IMR-90 (cell line): Measurements from ENCODE around the gene AGAP1. TPM values are rescaled to one million over a fixed set of nuclear protein-coding genes. Genes with fewer than 3 reads are reported as not detected.

Experiments
- ATAC-seq: fragments of 200-7000 bp; cut with Tn5 transposase; 2 replicates; pipeline ENCODE4 v1.9.1; 2020; ENCODE audit warnings: low read depth, mild to moderate bottlenecking, moderate library complexity
- BruUV-seq: library from RNA; stranded (reverse); fragments of 400-500 nt; replicated peaks from 2 replicates; lab custom pipeline; 2021; lab: Mats Ljungman, UMichigan
- CTCF ChIA-PET: fragments of 300-600 bp; formaldehyde crosslinking; extraction: SDS; loops from one replicate; lab custom pipeline; 2021; ENCODE audit warnings: antibody characterized with exemption; lab: Yijun Ruan, JAX
- POLR2A ChIA-PET: fragments of 300-600 bp; sonication (Branson Sonifier 250); formaldehyde crosslinking; loops from one replicate; lab custom pipeline; 2022; ENCODE audit warnings: antibody characterized with exemption; ENCODE audit not compliant: unreplicated experiment; lab: Charles Lee
- DNase-seq: peaks from one replicate; pipeline ENCODE4 v3.0.0; 2013
- H2AFZ ChIP-seq: replicated peaks from 2 replicates; pipeline ENCODE3; 2013; ENCODE audit warnings: low read length, mild to moderate bottlenecking; ENCODE audit not compliant: poor library complexity
- H2AK5ac ChIP-seq: 2 replicates; pipeline ENCODE4 v1.6.1; 2013; ENCODE audit warnings: low read depth, low read length, inconsistent platforms
- H2AK9ac ChIP-seq: replicated peaks from 2 replicates; pipeline ENCODE3; 2013; ENCODE audit warnings: mild to moderate bottlenecking, low read depth, low read length, moderate library complexity; ENCODE audit not compliant: poor library complexity
- H2BK120ac ChIP-seq: 2 replicates; pipeline ENCODE4 v1.6.1; 2013; ENCODE audit warnings: low read depth, low read length, inconsistent platforms
- H2BK15ac ChIP-seq: 3 replicates; pipeline ENCODE4 v1.6.1; 2013; ENCODE audit warnings: low read depth, low read length, inconsistent platforms
- H2BK20ac ChIP-seq: 2 replicates; pipeline ENCODE4 v1.6.1; 2013; ENCODE audit warnings: low read depth, mild to moderate bottlenecking, inconsistent platforms, low read length, moderate library complexity
- H2BK5ac ChIP-seq: 2 replicates; pipeline ENCODE4 v1.6.1; 2013; ENCODE audit warnings: mild to moderate bottlenecking, low read depth, low read length, inconsistent platforms; ENCODE audit not compliant: poor library complexity, severe bottlenecking
- H3K14ac ChIP-seq: replicated peaks from 2 replicates; pipeline ENCODE4 v1.6.1; 2013; ENCODE audit warnings: low read depth, low read length, inconsistent platforms
- H3K18ac ChIP-seq: 2 replicates; pipeline ENCODE4 v1.6.1; 2013; ENCODE audit warnings: low read depth, low read length, control low read depth
- H3K23ac ChIP-seq: 2 replicates; pipeline ENCODE4 v1.6.1; 2013; ENCODE audit warnings: low read depth, low read length, inconsistent platforms
- H3K27ac ChIP-seq: 2 replicates; pipeline ENCODE4 v1.5.1; 2013; ENCODE audit warnings: mild to moderate bottlenecking, control low read depth, low read length; ENCODE audit not compliant: insufficient read depth
- H3K27me3 ChIP-seq: 2 replicates; pipeline ENCODE4 v1.6.1; 2013; ENCODE audit warnings: low read length; ENCODE audit not compliant: control insufficient read depth, insufficient read depth
- H3K36me3 ChIP-seq: 2 replicates; pipeline ENCODE4 v1.6.1; 2013; ENCODE audit warnings: low read length, mixed read lengths; ENCODE audit not compliant: control insufficient read depth, insufficient read depth
- H3K4ac ChIP-seq: 2 replicates; pipeline ENCODE4 v1.6.1; 2013; ENCODE audit warnings: low read depth, low read length, inconsistent platforms
- H3K4me1 ChIP-seq: 2 replicates; pipeline ENCODE4 v1.6.1; 2013; ENCODE audit warnings: low read length, mixed read lengths; ENCODE audit not compliant: control insufficient read depth, insufficient read depth
- H3K4me2 ChIP-seq: 2 replicates; pipeline ENCODE4 v1.6.1; 2013; ENCODE audit warnings: low read depth, mild to moderate bottlenecking, control low read depth, low read length, moderate library complexity
- H3K4me3 ChIP-seq: 2 replicates; pipeline ENCODE4 v1.5.1; 2013; ENCODE audit warnings: low read depth, mild to moderate bottlenecking, control low read depth, low read length, moderate library complexity; ENCODE audit not compliant: insufficient read depth
- H3K56ac ChIP-seq: 2 replicates; pipeline ENCODE4 v1.6.1; 2013; ENCODE audit warnings: low read length, inconsistent platforms; ENCODE audit not compliant: insufficient read depth; ENCODE audit errors: extremely low read depth
- H3K79me1 ChIP-seq, 2 experiments: 2 replicates each; pipeline ENCODE4 v1.6.1; 2013; ENCODE audit warnings: low read length in 2 of 2, inconsistent platforms in 1 of 2, low read depth in 1 of 2
- H3K9ac ChIP-seq: 2 replicates; pipeline ENCODE4 v1.6.1; 2013; ENCODE audit warnings: low read depth, low read length, control low read depth
- H3K9me1 ChIP-seq: 2 replicates; pipeline ENCODE4 v1.6.1; 2013; ENCODE audit warnings: low read length, inconsistent platforms; ENCODE audit not compliant: insufficient read depth
- H3K9me3 ChIP-seq: 2 replicates; pipeline ENCODE4 v1.6.1; 2013; ENCODE audit warnings: low read length; ENCODE audit not compliant: control insufficient read depth, insufficient read depth
- H4K20me1 ChIP-seq: 2 replicates; pipeline ENCODE4 v1.6.1; 2013; ENCODE audit warnings: low read length, inconsistent platforms; ENCODE audit not compliant: insufficient read depth
- H4K5ac ChIP-seq: 2 replicates; pipeline ENCODE4 v1.6.1; 2013; ENCODE audit warnings: mild to moderate bottlenecking, low read depth, low read length, control low read depth
- H4K8ac ChIP-seq, 2 experiments: 2 replicates each; pipeline ENCODE4 v1.6.1; 2013; ENCODE audit warnings: low read depth in 2 of 2, low read length in 2 of 2, control low read depth in 1 of 2, inconsistent platforms in 1 of 2
- H4K91ac ChIP-seq: 2 replicates; pipeline ENCODE4 v1.6.1; 2013; ENCODE audit warnings: low read depth, low read length, inconsistent platforms; ENCODE audit not compliant: insufficient read depth
- BHLHE40 ChIP-seq: fragments of 150-350 bp; IDR thresholded peaks from 2 replicates; pipeline ENCODE4 v1.6.1; 2016; ENCODE audit warnings: mild to moderate bottlenecking, low read depth, low read length
- CEBPB ChIP-seq: IDR thresholded peaks from 2 replicates; pipeline ENCODE4 v1.6.1; 2012; ENCODE audit warnings: low read depth, low read length, improper control_type of control experiment
- CHD1 ChIP-seq: IDR thresholded peaks from 2 replicates; pipeline ENCODE4 v1.6.1; 2012; ENCODE audit warnings: low read depth, low read length, improper control_type of control experiment
- CTCF ChIP-seq: conservative IDR thresholded peaks from 2 replicates; pipeline ENCODE4 v1.5.1; 2012; ENCODE audit warnings: mild to moderate bottlenecking, low read depth, low read length, improper control_type of control experiment
- ELK1 ChIP-seq: fragments of 150-350 bp; IDR thresholded peaks from 2 replicates; pipeline ENCODE4 v1.6.1; 2016; ENCODE audit warnings: low read depth, mild to moderate bottlenecking, low read length, moderate library complexity, borderline replicate concordance
- FOS ChIP-seq: fragments of 150-350 bp; IDR thresholded peaks from 2 replicates; pipeline ENCODE4 v1.6.1; 2016; ENCODE audit warnings: low read depth, low read length
- MAFK ChIP-seq: IDR thresholded peaks from 2 replicates; pipeline ENCODE4 v1.6.1; 2012; ENCODE audit warnings: low read depth, low read length, improper control_type of control experiment
- MAZ ChIP-seq: IDR thresholded peaks from 2 replicates; pipeline ENCODE4 v1.6.1; 2012; ENCODE audit warnings: low read depth, mild to moderate bottlenecking, low read length, improper control_type of control experiment, moderate library complexity, borderline replicate concordance
- MXI1 ChIP-seq: IDR thresholded peaks from 2 replicates; pipeline ENCODE4 v1.6.1; 2012; ENCODE audit warnings: low read depth, mild to moderate bottlenecking, low read length, moderate library complexity, borderline replicate concordance
- NFE2L2 ChIP-seq: fragments of 150-350 bp; IDR thresholded peaks from 2 replicates; pipeline ENCODE4 v1.6.1; 2016; ENCODE audit warnings: low read depth, mild to moderate bottlenecking, low read length
- POLR2A ChIP-seq: IDR thresholded peaks from 2 replicates; pipeline ENCODE4 v1.6.1; 2012; ENCODE audit warnings: mild to moderate bottlenecking, low read depth, low read length
- RAD21 ChIP-seq: IDR thresholded peaks from 2 replicates; pipeline ENCODE4 v1.6.1; 2012; ENCODE audit warnings: low read length, improper control_type of control experiment
- RCOR1 ChIP-seq: IDR thresholded peaks from 2 replicates; pipeline ENCODE4 v1.6.1; 2012; ENCODE audit warnings: mild to moderate bottlenecking, low read length, improper control_type of control experiment; ENCODE audit not compliant: insufficient replicate concordance
- RFX5 ChIP-seq: IDR thresholded peaks from 2 replicates; pipeline ENCODE4 v1.8.0; 2012; ENCODE audit warnings: low read depth, mild to moderate bottlenecking, low read length, moderate library complexity
- SMC3 ChIP-seq: fragments of 150-350 bp; IDR thresholded peaks from 2 replicates; pipeline ENCODE4 v1.6.1; 2016; ENCODE audit warnings: low read depth, mild to moderate bottlenecking, antibody characterized with exemption, low read length, moderate library complexity
- USF2 ChIP-seq: fragments of 150-350 bp; IDR thresholded peaks from 2 replicates; pipeline ENCODE4 v1.6.1; 2017; ENCODE audit warnings: mild to moderate bottlenecking, antibody characterized with exemption, low read length, low read depth
- WGBS, 2 experiments: methylation state at CpG; one replicate each; pipeline versions ENCODE4 v1.1.5 to v1.1.7; 2013; ENCODE audit warnings: missing lambda C conversion rate in 2 of 2; ENCODE audit not compliant: insufficient read length in 1 of 2; ENCODE audit errors: extremely low coverage in 2 of 2; 5-methylcytosine and 5-hydroxymethylcytosine counted together
- dilution Hi-C: fragments of 300-500 bp; cut with HindIII; formaldehyde crosslinking; loops from one replicate; pipeline ENCODE4 v1.14.3; 2018; ENCODE audit warnings: low sequenced_read_pairs; ENCODE audit not compliant: unreplicated experiment
- in situ Hi-C: fragments of 300-500 bp; cut with MboI; formaldehyde crosslinking; loops from 3 replicates; pipeline ENCODE4 v1.14.3; 2019; ENCODE audit warnings: low sequenced_read_pairs, inconsistent platforms, mixed read lengths
- intact Hi-C: fragments of 100-400 bp; cut with micrococcal nuclease; formaldehyde crosslinking; loops from 2 replicates; pipeline ENCODE4 v1.10.0; 2022
- polyA plus RNA-seq, 3 experiments: library from polyadenylated mRNA; depleted of rRNA; stranded (reverse); fragments of >200 nt; gene quantifications; 2 replicates each; pipeline ENCODE4 v1.2.3, GENCODE V29; 2012; ENCODE audit warnings: low replicate concordance in 1 of 3
- total RNA-seq: library from RNA; depleted of rRNA; stranded (reverse); fragments of >200 nt; gene quantifications from 2 replicates; pipeline ENCODE4 v1.2.3, GENCODE V29; 2012

The AGAP1 gene
- total and polyA plus RNA-seq, 2 of the 4 experiments (the other 2 are of a cell fraction) = 15.1 to 16.4 TPM

DNA sequence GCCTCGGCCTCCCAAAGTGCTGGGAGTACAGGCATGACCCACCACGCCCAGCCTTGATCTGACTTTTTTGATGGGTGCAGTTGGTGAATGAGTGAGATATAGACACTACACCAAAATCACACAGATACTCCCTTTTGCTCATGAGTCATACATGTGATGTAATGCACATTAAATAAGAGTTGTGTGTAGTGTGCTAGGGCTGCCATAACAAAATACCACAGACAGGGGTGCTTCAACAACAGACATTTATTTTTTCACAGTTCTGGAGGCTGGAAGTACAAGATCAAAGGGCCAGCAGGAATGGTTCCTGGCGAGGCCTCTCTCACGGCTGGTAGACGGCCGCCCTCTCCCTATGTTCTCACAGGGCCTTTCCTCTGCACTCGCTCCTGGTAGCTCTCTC lies 627.7 kb downstream of the AGAP1 start:
- BruUV-seq = no TSS peak
- peaks cover 5% of the 10 kb centered on the region; the same call in 1 of the 2 replicates for H3K36me3 ChIP-seq
- no peak overlapping the region for H4K5ac ChIP-seq
- H3K4me3 ChIP-seq = no peak overlapping the region
- H3K23ac ChIP-seq = no peak overlapping the region
- H3K14ac ChIP-seq = no peak overlapping the region
- H4K20me1 ChIP-seq = no peaks in the 10 kb centered on the region
- no peak overlapping the region for H2BK5ac ChIP-seq
- no peak overlapping the region for H3K4ac ChIP-seq
- H4K8ac ChIP-seq = no peak overlapping the region
- dilution Hi-C loops = no loop called here
- H3K18ac ChIP-seq = no peak overlapping the region
- no peak overlapping the region for H3K56ac ChIP-seq
- H4K91ac ChIP-seq = no peak overlapping the region
- intact Hi-C loops = no loop called here
- ChIA-PET CTCF (no interaction called here), POLR2A (no interaction called here)
- ATAC-seq = 0 out of 2 replicates have a peak, but pooled peaks have one; percentile 42
- in situ Hi-C loops = no loop called here
- no peak overlapping the region for H2BK15ac ChIP-seq
- 86% methylated on average over 5 of the region's 7 CpGs; no CpG with 5 or more reads in 1 of the 2 experiments for WGBS, 2 experiments
- H3K79me1 ChIP-seq = no peaks in the 10 kb centered on the region
- H3K27ac ChIP-seq = no peak overlapping the region
- H2AK9ac ChIP-seq = no peak overlapping the region
- H3K9me1 ChIP-seq = no peaks in the 10 kb centered on the region
- no peak overlapping the region for H2BK20ac ChIP-seq
- H3K27me3 ChIP-seq = no peaks in the 10 kb centered on the region
- no peaks in the 10 kb centered on the region for H3K9me3 ChIP-seq
- H2AFZ ChIP-seq = peak overlapping the region; percentile 32
- H3K9ac ChIP-seq = no peak overlapping the region
- no peak overlapping the region for H2BK120ac ChIP-seq
- no peak overlapping the region for H2AK5ac ChIP-seq
- DNase-seq = peak; percentile 16
- no peak overlapping the region for H3K4me2 ChIP-seq
- TF ChIP-seq ELK1 (no peak), RCOR1 (no peak), MXI1 (no peak), RAD21 (no peak), CHD1 (no peak), POLR2A (no peak), MAFK (no peak), NFE2L2 (no peak), USF2 (no peak), SMC3 (no peak), RFX5 (no peak), CTCF (no peak), BHLHE40 (no peak), CEBPB (no peak), FOS (no peak), MAZ (no peak)
- peaks cover 3% of the 10 kb centered on the region; the same call in 1 of the 2 replicates for H3K4me1 ChIP-seq
